ENCODE measurements around the gene SREBF1. TPM values are rescaled to one million over a fixed set of nuclear protein-coding genes. Genes with fewer than 3 reads are reported as not detected.

Gene SREBF1
- total and polyA plus RNA-seq, 4 experiments from 2014 or later, result 5.0 to 15.5 (median 10.8) TPM

DNA sequence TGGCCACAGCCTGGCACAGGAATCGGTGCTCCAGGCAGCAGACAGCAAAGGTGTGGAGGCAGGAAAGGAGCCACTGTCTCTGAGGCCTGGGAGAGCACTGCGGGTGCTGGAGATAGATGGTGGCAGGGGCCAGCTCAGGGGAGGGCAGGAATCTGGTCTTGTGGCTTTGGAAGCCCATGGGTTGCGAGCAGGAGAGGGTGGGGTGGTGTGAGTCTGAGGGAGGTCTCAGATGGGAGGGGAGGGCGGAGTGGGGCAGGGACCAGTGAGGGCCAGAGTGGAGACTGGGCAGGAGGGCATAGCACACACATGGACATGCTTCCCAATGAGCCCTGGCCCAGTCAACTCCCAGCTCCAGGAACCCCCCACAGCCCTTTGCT is 70.1 kb downstream of the SREBF1 start:
- H3K27ac Mint-ChIP-seq, result peak overlapping the region in 2 of 7 donors; percentile 6 to 83
- H3K9me3 ChIP-seq (ENCODE audit: control insufficient read depth in 1 of 2, low read length in 2 of 2), result no peaks in the 10 kb centered on the region
- no peaks in the 10 kb centered on the region for H3K36me3 ChIP-seq (ENCODE audit: insufficient read depth, low read length)
- H3K9me3 Mint-ChIP-seq, result peaks cover 0 to 2% (median 0%) of the 10 kb centered on the region in 8 donors
- no peaks in the 10 kb centered on the region for H3K4me1 ChIP-seq (ENCODE audit: insufficient read depth, low read length)
- no peaks in the 10 kb centered on the region for H3K27me3 ChIP-seq (ENCODE audit: insufficient read depth, low read length)
- H3K4me3 ChIP-seq (ENCODE audit: low read length in 2 of 2), result no peak overlapping the region
- ChIA-PET CTCF (ENCODE audit: partially characterized antibody) (no interaction called here), POLR2A (ENCODE audit: partially characterized antibody) (no interaction called here)
- no peak overlapping the region for H3K27ac ChIP-seq (ENCODE audit: low read depth, low read length)
- intact Hi-C loops (cut with micrococcal nuclease), result no loop called here
- peaks cover 0 to 1% of the 10 kb centered on the region in 2 donors for H3K36me3 Mint-ChIP-seq
- no peak overlapping the region for H3K4me3 Mint-ChIP-seq
- no peaks in the 10 kb centered on the region for H3K27me3 Mint-ChIP-seq
- peaks cover 0 to 11% (median under 1%) of the 10 kb centered on the region in 4 donors for H3K4me1 Mint-ChIP-seq
- DNase-seq, result no peak

DNA sequence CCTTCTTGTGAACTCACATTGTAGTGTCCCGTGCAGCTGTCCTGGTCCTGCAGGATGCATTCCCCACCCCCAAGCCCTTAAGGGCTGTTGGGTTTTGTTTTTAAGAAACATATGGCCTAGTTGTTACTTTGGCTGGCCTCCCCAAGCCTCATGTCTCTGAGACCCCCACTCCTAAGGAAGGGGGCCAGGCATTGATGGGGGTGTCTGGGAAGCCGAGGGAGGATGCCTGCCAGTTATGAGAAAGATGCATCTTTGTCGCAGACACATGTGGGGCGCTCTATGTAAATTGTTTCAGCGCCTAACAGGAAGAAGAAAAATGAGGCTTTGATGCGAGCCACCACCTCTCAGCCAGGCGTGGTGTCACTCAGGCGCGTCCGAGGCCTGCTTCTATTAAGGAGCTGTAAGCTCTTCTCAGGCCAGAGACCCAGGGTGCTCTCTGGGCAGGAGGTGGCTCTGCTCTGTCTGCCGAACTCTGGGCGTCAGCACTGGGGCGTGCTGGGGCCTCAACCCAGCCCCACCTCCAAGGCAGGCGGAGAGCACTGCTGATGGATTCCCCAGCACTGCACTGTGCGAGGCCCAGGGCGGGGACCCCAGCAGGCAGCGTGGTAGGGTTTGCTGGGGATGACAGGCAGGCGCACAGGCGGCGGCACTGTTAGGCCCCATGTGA is 70.6 kb downstream of the SREBF1 start:
- no peaks in the 10 kb centered on the region for H3K4me1 ChIP-seq (ENCODE audit: insufficient read depth, low read length)
- H3K36me3 ChIP-seq (ENCODE audit: insufficient read depth, low read length), result no peaks in the 10 kb centered on the region
- Mint-ChIP-seq H3K27ac (peak overlapping the region in 1 of 7 donors; percentile 83), H3K4me1 (peaks cover 0 to 11% (median under 1%) of the 10 kb centered on the region in 4 donors), H3K4me3 (no peak overlapping the region), H3K27me3 (no peaks in the 10 kb centered on the region), H3K9me3 (peaks cover 0 to 2% (median 0%) of the 10 kb centered on the region in 8 donors), H3K36me3 (peaks cover 0 to 1% of the 10 kb centered on the region in 2 donors)
- CTCF ChIA-PET (ENCODE audit: partially characterized antibody), result no interaction called here
- no peaks in the 10 kb centered on the region for H3K27me3 ChIP-seq (ENCODE audit: insufficient read depth, low read length)
- H3K27ac ChIP-seq (ENCODE audit: low read depth, low read length), result no peak overlapping the region
- peak in 1 of 5 donors; percentile 1 for DNase-seq
- no peak overlapping the region for H3K4me3 ChIP-seq (ENCODE audit: low read length in 2 of 2)
- POLR2A ChIA-PET (ENCODE audit: partially characterized antibody), result no interaction called here
- intact Hi-C loops (cut with micrococcal nuclease), result no loop called here
- no peaks in the 10 kb centered on the region for H3K9me3 ChIP-seq (ENCODE audit: control insufficient read depth in 1 of 2, low read length in 2 of 2)

DNA sequence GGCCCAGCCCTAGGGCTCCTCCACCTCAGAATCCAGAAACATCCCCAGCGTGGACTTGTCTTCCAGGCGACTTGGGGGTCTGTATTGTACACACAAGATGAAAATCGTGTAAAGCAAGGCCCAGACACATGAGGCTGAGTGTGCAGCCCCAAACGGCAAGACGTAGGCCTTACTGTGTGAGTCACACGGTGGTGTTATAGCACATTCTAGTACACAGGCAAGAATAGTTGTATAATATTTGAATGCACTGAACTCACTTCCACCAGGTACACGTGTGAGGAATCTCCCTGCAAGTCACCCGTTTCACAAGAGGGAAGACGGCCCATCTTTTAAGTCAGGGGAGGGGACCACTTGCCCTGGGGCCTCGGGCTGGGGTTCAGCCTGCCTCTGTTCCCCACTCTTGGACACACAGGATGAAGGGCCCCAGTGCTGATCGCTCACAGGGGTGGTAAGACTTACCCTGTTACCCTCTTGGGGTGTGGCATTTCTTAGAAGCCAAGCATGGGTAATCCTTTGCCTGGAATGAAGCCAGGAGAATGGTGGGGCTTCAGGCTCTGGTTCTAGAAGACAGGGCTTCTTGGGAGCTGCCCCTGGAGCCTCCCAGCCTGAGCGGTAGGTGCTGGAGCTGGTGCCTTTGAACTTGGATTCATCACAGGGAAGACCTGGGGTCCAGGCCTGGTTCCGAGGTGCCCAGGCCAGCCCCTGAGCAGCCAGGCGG is 71.3 kb downstream of the SREBF1 start:
- POLR2A ChIA-PET (ENCODE audit: partially characterized antibody), result no interaction called here

DNA sequence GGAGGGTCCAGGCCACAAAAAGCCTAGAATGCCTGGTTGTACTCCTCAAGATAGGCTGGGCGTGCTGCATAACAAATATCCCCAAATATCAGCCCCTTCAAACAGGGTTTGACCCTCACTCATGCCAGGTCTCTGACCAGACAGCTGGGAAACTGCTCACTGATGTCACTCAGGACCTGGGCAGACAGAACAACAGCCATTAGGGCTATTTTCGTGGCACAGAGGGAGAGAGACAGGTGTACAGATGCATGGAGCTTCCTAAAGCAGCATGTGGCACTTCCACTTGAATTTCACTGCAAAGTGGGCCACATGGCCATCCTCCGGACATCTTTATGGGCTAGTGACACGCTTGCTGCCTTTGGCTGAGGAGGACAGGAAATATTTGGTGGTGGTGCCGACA is 73.1 kb downstream of the SREBF1 start:
- H3K27me3 Mint-ChIP-seq, result no peaks in the 10 kb centered on the region
- CTCF ChIA-PET (ENCODE audit: partially characterized antibody), result interaction anchor here (1.3 kb wide), 1 partner anchor 9 kb away, joined by 3 read pairs; no protein-coding TSS in a partner anchor
- peak in 1 of 5 donors; percentile 2 for DNase-seq
- intact Hi-C loops (cut with micrococcal nuclease), result no loop called here
- Histone ChIP-seq H3K4me3 (ENCODE audit: low read length in 2 of 2) (no peak overlapping the region), H3K9me3 (ENCODE audit: control insufficient read depth in 1 of 2, low read length in 2 of 2) (no peaks in the 10 kb centered on the region), H3K27ac (ENCODE audit: low read depth, low read length) (no peak overlapping the region), H3K4me1 (ENCODE audit: insufficient read depth, low read length) (no peaks in the 10 kb centered on the region), H3K36me3 (ENCODE audit: insufficient read depth, low read length) (no peaks in the 10 kb centered on the region), H3K27me3 (ENCODE audit: insufficient read depth, low read length) (no peaks in the 10 kb centered on the region)
- H3K4me3 Mint-ChIP-seq, result no peak overlapping the region
- peaks cover 1 to 12% (median 3%) of the 10 kb centered on the region in 4 donors for H3K4me1 Mint-ChIP-seq
- H3K36me3 Mint-ChIP-seq, result peaks cover 1 to 3% of the 10 kb centered on the region in 2 donors
- H3K27ac Mint-ChIP-seq, result peak overlapping the region in 2 of 7 donors; percentile 10 to 68
- H3K9me3 Mint-ChIP-seq, result peaks cover 0 to 2% (median 0%) of the 10 kb centered on the region in 8 donors
- POLR2A ChIA-PET (ENCODE audit: partially characterized antibody), result no interaction called here

More for the DNA sequence above, 71.3 kb downstream of the SREBF1 start:
- DNase-seq, result no peak
- Histone ChIP-seq H3K27ac (ENCODE audit: low read depth, low read length) (no peak overlapping the region), H3K4me3 (ENCODE audit: low read length in 2 of 2) (no peak overlapping the region), H3K9me3 (ENCODE audit: control insufficient read depth in 1 of 2, low read length in 2 of 2) (no peaks in the 10 kb centered on the region), H3K36me3 (ENCODE audit: insufficient read depth, low read length) (no peaks in the 10 kb centered on the region), H3K4me1 (ENCODE audit: insufficient read depth, low read length) (no peaks in the 10 kb centered on the region), H3K27me3 (ENCODE audit: insufficient read depth, low read length) (no peaks in the 10 kb centered on the region)
- intact Hi-C loops (cut with micrococcal nuclease), result no loop called here
- Mint-ChIP-seq H3K36me3 (peaks cover 0 to 1% of the 10 kb centered on the region in 2 donors), H3K9me3 (peaks cover 0 to 2% (median 0%) of the 10 kb centered on the region in 8 donors), H3K4me3 (no peak overlapping the region), H3K4me1 (peaks cover 0 to 11% (median under 1%) of the 10 kb centered on the region in 4 donors), H3K27me3 (no peaks in the 10 kb centered on the region), H3K27ac (no peak overlapping the region)
- CTCF ChIA-PET (ENCODE audit: partially characterized antibody), result no interaction called here

DNA sequence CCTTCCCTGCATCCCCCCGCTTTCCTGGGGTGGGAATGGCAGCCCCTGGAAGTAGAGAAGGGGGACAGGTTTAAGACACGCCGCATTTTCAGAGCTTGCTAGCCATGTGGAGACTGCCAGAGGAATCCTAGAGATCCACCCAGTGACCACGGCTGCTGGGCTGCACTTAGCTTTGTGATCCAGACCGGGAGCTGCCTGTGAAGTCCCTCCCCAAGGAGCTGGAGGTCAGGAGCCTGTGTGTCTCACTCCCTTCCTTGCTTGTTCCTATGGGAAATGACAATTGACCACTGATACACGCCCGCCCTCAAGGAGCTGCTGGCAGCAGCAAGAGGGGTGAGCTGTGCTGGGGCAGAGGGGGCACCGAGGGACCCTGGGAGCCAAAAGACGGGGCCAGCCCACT is 73.7 kb downstream of the SREBF1 start:
- ChIA-PET POLR2A (ENCODE audit: partially characterized antibody) (no interaction called here), CTCF (ENCODE audit: partially characterized antibody) (interaction anchor here (1.3 kb wide), 1 partner anchor 8 kb away, joined by 3 read pairs; no protein-coding TSS in a partner anchor)
- Histone ChIP-seq H3K27ac (ENCODE audit: low read depth, low read length) (no peak overlapping the region), H3K4me3 (ENCODE audit: low read length in 2 of 2) (no peak overlapping the region), H3K9me3 (ENCODE audit: control insufficient read depth in 1 of 2, low read length in 2 of 2) (no peaks in the 10 kb centered on the region), H3K27me3 (ENCODE audit: insufficient read depth, low read length) (no peaks in the 10 kb centered on the region), H3K36me3 (ENCODE audit: insufficient read depth, low read length) (no peaks in the 10 kb centered on the region), H3K4me1 (ENCODE audit: insufficient read depth, low read length) (no peaks in the 10 kb centered on the region)
- no peak overlapping the region for H3K27ac Mint-ChIP-seq
- peaks cover 0 to 2% (median 0%) of the 10 kb centered on the region in 8 donors for H3K9me3 Mint-ChIP-seq
- peaks cover 1 to 15% (median 5%) of the 10 kb centered on the region in 4 donors for H3K4me1 Mint-ChIP-seq
- no peaks in the 10 kb centered on the region for H3K27me3 Mint-ChIP-seq
- H3K36me3 Mint-ChIP-seq, result peaks cover 1 to 3% of the 10 kb centered on the region in 2 donors
- intact Hi-C loops (cut with micrococcal nuclease), result no loop called here
- no peak overlapping the region for H3K4me3 Mint-ChIP-seq
- DNase-seq, result peak in 1 of 5 donors; percentile 7

DNA sequence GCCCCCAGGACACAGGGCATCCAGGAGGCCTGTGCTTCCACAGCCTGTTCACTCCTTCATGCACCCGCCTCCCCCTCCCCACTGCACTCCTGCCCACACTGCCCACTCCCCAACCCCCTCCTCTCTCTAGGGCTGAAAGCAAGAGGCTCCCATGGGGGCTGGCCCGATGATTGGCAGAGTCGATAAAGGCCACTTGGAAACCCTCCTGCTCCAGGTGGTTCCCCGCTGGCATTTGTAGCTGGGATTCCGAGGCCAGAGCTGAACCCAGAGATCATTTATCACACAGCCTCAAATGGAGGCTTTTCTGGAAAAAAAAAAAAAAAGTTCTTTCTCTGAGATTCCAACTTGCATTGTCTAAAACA is 74.1 kb downstream of the SREBF1 start:
- no peaks in the 10 kb centered on the region for H3K27me3 ChIP-seq (ENCODE audit: insufficient read depth, low read length)
- no peak overlapping the region for H3K4me3 ChIP-seq (ENCODE audit: low read length in 2 of 2)
- H3K36me3 ChIP-seq (ENCODE audit: insufficient read depth, low read length), result no peaks in the 10 kb centered on the region
- H3K9me3 ChIP-seq (ENCODE audit: control insufficient read depth in 1 of 2, low read length in 2 of 2), result no peaks in the 10 kb centered on the region
- no peak overlapping the region for H3K4me3 Mint-ChIP-seq
- H3K4me1 Mint-ChIP-seq, result peaks cover 2 to 18% (median 6%) of the 10 kb centered on the region in 4 donors
- H3K27ac Mint-ChIP-seq, result peak overlapping the region in 1 of 7 donors; percentile 4
- H3K4me1 ChIP-seq (ENCODE audit: insufficient read depth, low read length), result peaks cover 1% of the 10 kb centered on the region
- peak in 1 of 5 donors; percentile 0 for DNase-seq
- ChIA-PET CTCF (ENCODE audit: partially characterized antibody) (interaction anchor here (1.3 kb wide), 1 partner anchor 8 kb away, joined by 3 read pairs; no protein-coding TSS in a partner anchor), POLR2A (ENCODE audit: partially characterized antibody) (no interaction called here)
- H3K36me3 Mint-ChIP-seq, result peaks cover 1 to 3% of the 10 kb centered on the region in 2 donors
- no peak overlapping the region for H3K27ac ChIP-seq (ENCODE audit: low read depth, low read length)
- peaks cover 0 to 2% (median 0%) of the 10 kb centered on the region in 8 donors for H3K9me3 Mint-ChIP-seq
- intact Hi-C loops (cut with micrococcal nuclease), result no loop called here
- H3K27me3 Mint-ChIP-seq, result no peaks in the 10 kb centered on the region
